Neural progenitor cell (in vitro differentiated cells): ENCODE results near the gene HTR3C.

Experiments
- EZH2 ChIP-seq: fragments of 200-600 bp; sonication (generic); IDR thresholded peaks from 2 replicates; pipeline ENCODE4 v1.6.1; 2017; ENCODE audit warnings: antibody characterized with exemption, mild to moderate bottlenecking, moderate library complexity
- TF ChIP-seq, protein P1 (sequence below): fragments of 200-600 bp; sonication (generic); IDR thresholded peaks from 2 replicates; pipeline ENCODE4 v1.5.1; 2017; ENCODE audit warnings: antibody characterized with exemption, mild to moderate bottlenecking

DNA sequence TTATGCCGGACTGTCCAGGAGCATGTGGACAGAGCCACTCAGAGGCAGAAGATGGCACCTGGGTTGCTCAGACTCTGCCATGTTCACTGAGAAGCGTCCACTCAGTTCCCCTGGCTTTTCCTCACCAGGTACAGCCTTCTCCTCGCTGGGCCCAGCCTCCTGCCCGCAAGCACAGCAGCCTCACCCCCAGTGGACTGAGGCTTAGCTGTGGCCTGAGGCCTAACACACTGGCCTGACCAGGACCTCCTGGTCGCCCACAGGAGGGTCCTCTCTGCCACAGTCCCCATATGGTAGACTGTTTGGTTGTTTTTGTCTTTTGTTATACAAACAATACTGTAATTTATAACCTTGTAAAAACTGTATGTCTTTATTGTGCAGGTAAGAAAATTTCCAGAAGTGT is 15.5 kb downstream of the HTR3C start:
- TF ChIP-seq EZH2, result no peak
- TF ChIP-seq, protein P1, sequence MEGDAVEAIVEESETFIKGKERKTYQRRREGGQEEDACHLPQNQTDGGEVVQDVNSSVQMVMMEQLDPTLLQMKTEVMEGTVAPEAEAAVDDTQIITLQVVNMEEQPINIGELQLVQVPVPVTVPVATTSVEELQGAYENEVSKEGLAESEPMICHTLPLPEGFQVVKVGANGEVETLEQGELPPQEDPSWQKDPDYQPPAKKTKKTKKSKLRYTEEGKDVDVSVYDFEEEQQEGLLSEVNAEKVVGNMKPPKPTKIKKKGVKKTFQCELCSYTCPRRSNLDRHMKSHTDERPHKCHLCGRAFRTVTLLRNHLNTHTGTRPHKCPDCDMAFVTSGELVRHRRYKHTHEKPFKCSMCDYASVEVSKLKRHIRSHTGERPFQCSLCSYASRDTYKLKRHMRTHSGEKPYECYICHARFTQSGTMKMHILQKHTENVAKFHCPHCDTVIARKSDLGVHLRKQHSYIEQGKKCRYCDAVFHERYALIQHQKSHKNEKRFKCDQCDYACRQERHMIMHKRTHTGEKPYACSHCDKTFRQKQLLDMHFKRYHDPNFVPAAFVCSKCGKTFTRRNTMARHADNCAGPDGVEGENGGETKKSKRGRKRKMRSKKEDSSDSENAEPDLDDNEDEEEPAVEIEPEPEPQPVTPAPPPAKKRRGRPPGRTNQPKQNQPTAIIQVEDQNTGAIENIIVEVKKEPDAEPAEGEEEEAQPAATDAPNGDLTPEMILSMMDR, result no peak
